ENCODE results near the gene SHROOM3.

DNA sequence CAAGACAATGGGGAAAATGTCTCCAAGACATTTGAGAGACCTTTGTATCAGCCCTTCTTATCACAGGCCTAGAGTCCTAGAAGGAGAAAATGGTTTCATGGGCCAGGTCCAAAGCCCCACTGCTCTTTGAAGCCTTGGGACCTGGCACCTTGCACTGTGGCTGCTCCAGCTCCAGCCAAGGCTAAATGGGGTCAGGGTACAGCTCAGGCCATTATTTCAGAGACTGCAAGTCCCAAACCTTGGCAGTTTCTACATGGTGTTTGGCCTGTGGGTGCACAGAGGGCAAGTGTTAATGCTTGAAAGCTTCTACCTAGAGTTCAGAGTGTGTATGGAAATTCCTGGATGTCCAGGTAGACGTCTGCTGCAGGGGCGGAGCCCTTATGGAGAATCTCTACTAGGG is 28.5 kb downstream of the SHROOM3 start:
- TF ChIP-seq, protein P1, sequence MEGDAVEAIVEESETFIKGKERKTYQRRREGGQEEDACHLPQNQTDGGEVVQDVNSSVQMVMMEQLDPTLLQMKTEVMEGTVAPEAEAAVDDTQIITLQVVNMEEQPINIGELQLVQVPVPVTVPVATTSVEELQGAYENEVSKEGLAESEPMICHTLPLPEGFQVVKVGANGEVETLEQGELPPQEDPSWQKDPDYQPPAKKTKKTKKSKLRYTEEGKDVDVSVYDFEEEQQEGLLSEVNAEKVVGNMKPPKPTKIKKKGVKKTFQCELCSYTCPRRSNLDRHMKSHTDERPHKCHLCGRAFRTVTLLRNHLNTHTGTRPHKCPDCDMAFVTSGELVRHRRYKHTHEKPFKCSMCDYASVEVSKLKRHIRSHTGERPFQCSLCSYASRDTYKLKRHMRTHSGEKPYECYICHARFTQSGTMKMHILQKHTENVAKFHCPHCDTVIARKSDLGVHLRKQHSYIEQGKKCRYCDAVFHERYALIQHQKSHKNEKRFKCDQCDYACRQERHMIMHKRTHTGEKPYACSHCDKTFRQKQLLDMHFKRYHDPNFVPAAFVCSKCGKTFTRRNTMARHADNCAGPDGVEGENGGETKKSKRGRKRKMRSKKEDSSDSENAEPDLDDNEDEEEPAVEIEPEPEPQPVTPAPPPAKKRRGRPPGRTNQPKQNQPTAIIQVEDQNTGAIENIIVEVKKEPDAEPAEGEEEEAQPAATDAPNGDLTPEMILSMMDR (IDR thresholded peaks at IDR 0.05), result no peak
- TF ChIP-seq POLR2A (IDR thresholded peaks at IDR 0.05) (no peak), EP300 (IDR thresholded peaks at IDR 0.05) (no peak)
